SHP77 treated with DMSO at 0.1 percent for 48 hours (cell line): ENCODE measurements around the gene MS4A18.
"Not testable (repeated sequence)": the region's sequence is repeated elsewhere in the genome, so short reads cannot be mapped to it uniquely, and the experiment has no call there.

Source experiments
- DNase-seq: peaks from one replicate; lab custom pipeline; 2025; lab: John Stamatoyannopoulos, UW

MS4A18 gene

GRCh38 chr11:60724420-60724819 lies at the start of gene MS4A18:
MS4A18 (plus strand) TSS chr11:60724720.
- DNase-seq: no peak

DNA sequence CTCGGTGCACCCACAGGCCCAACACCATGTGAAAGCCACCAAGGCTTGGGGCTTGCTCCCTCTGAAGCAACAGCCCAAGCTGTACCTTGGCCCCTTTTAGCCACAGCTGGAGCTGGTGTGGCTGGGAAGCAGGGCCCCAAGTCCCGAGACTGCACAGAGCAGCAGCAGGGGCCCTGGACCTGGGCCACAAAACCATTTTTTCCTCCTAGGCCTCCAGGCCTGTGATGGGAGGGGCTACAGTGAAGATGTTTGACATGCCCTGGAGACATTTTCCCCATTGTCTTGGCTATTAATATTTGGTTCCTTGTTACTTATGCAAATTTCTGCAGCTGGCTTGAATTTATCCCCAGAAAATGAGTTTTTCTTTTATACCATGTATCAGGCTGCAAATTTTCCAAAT lies 46.3 kb upstream of the MS4A18 start:
- not testable (repeated sequence) for DNase-seq

GRCh38 chr11:60679879-60680278 lies 44.6 kb upstream of the MS4A18 start:
- no peak for DNase-seq

- no peak for DNase-seq
Observed at GRCh38 chr11:60680455-60681119, 43.9 kb upstream of the MS4A18 start.

DNA sequence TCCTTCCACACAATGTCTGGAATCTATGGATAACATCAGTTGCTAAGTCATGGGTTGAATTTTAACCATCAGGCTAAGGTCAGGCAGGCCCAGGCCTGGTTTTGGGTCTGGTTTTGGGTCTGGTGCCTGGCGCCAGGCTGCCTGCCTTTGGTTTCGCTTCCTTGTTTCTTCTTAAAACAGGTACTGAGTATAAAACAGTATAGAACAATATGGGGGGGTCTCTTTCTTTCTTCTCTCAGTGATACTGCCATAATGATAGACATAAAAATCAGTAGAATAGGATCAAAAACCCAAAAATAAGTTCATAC lies 40.0 kb upstream of the MS4A18 start:
- not testable (repeated sequence) for DNase-seq

GRCh38 chr11:60691661-60692060 lies 32.9 kb upstream of the MS4A18 start:
- DNase-seq: no peak

DNA sequence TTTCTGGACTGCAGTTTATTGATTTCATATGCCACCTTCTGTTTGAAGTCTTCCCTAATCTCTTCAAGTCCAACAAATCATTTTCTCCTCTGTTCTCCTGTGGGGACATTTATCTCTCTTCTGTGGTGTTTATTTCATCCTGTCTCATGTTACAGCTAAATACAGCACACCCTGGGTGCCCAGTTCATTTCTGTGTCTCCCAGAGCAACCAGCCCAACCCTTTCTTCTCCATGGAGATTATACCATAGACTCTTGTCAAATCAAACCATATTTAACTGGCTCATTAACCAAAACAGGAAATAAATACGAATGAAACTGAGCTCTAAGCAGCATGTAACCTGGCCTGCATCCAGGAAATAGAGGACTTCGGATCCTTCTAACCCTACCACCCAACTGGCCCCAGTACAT lies 25.2 kb upstream of the MS4A18 start, which contains the start of gene MS4A8:
Gene MS4A8 (plus strand): TSS at position 329 of the 408 bp plus-strand sequence. CDS start 1,249 bp downstream, outside the sequence.
- DNase-seq: no peak

DNA sequence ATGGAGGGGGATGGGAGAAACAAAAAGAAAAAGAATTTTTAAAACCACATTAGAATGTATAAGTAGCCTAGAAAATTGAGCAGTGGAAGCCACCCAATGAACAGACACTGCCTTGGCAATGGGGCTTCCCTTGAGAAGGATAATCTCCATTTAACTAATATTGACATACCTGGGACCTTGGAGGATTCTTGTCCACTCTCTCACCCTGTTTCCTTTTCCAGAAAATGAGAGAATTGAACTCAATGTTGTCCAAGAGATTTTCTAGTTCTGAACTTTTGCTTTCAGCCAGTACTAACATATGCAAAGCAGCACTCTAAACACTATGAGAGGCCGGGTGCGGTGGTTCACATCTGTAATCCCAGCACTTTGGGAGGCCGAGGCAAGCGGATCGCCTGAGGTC lies 24.6 kb upstream of the MS4A18 start:
- DNase-seq: no peak

DNA sequence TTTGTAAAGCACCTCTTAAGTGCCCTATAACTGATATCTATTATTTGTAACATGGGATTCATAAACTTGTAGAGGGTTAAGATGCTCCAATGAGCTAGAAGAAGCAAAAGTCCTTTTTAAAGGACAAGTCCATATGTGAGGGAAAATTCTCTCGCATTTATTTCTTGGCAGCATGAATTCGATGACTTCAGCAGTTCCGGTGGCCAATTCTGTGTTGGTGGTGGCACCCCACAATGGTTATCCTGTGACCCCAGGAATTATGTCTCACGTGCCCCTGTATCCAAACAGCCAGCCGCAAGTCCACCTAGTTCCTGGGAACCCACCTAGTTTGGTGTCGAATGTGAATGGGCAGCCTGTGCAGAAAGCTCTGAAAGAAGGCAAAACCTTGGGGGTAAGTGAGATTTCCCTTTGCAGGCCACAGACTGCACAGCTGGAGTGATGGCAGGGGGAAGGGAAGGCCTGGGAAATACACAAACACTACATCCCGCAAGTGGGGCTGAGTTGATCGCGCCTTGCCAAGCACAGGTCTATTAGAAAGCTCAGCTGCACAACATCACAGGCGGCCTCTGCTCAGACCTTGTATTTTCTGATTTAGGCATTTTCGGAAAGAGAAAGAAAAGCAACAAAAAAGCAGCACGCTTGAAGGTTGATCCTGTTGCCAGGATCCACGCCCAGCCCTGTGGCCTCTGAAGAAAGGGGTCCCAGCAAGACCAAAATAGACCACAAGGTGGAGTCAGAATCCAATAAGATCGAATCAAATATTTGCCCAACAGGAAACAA lies 23.6 kb upstream of the MS4A18 start:
- no peak for DNase-seq

DNA sequence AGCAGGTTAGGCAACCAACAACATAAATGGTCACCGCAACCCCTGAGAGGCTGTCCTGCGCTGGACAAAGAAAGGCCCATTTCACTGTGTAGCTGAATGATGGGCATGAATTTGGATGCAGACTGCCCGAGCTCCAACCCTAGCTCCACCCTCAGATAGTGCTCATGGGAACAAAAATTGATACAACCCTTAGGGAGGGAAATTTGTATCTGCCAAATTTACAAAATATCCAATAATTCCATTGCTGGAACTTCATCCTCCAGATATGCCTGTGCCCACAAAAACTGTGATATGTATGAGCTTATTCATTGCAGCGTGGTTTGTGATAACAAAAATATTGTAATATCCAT lies 23.1 kb upstream of the MS4A18 start:
- DNase-seq: no peak

DNA sequence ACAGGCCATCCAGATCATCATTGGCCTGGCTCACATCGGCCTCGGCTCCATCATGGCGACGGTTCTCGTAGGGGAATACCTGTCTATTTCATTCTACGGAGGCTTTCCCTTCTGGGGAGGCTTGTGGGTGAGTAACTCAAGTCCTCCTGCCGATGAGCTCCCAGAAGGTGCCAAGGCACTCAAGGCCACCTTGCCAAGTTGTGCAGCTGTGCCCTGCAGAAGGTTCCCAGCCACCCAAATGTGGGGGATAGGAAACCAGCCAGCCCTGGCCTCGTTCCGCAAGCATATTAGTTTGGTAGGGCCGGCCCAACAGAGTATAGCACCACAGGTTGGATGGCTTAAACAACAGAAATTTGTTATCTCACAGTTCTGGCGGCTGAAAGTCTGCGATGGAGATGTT lies 21.1 kb upstream of the MS4A18 start:
- no peak for DNase-seq

DNA sequence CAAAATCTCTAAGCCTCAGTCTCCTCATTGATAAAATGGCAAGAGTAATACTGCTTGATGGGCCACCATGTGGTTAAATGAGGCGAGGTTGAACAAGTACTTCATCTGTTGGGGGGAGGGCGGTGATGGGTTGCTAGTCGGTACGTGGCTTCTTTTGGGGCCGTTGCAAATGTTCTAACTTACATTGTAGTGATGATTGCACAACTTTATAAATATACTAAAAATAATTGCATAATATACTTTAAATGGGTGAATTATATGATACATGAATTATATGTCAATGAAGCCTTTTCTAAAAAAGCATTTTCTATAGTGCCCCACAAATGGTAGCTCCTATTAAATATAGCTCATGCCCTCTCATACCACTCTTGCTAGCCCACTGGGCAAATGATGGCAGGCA lies 18.6 kb upstream of the MS4A18 start:
- DNase-seq: no peak

DNA sequence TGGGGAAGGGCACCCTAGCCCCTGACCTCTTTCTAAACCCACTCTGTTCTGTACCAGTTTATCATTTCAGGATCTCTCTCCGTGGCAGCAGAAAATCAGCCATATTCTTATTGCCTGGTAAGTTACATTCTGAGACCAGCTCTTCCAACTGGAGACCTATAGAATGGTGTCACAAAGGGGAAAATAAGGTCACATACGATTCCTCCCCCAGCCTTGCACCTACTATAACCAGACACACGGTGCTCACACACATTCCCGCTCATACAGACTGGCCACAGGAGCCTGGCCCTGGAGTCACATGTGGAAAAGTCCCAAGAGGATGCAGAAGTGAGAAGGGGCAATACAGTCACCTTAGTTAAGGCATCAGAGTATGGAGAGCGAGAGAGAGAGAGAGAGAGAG lies 17.6 kb upstream of the MS4A18 start:
- DNase-seq: no peak

- no peak for DNase-seq
Observed at GRCh38 chr11:60710482-60710881, 14.0 kb upstream of the MS4A18 start.

- DNase-seq: no peak
Observed at GRCh38 chr11:60711276-60711675, 13.2 kb upstream of the MS4A18 start.

GRCh38 chr11:60713423-60713822 lies 11.1 kb upstream of the MS4A18 start:
- DNase-seq: not testable (repeated sequence)

DNA sequence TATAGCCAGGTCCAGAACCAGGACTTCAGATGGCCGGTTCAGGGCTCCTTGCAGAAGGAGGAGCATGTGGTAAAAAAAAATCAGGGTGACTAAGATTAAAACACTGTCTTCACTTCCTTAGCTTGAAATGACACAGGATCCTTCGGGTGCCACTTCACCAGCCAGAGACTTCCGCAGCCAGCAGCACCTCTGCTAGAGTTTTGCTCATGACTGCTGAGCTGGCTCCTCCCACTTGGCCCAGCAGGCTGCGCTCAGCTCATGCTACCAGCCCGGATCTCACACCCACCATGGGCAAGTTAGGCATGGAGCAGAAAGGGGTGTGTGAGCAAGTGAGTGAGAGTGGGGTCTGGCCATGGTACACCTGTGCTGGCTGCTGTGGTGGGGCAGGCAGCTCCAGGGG lies 6.6 kb upstream of the MS4A18 start:
- DNase-seq: no peak

DNA sequence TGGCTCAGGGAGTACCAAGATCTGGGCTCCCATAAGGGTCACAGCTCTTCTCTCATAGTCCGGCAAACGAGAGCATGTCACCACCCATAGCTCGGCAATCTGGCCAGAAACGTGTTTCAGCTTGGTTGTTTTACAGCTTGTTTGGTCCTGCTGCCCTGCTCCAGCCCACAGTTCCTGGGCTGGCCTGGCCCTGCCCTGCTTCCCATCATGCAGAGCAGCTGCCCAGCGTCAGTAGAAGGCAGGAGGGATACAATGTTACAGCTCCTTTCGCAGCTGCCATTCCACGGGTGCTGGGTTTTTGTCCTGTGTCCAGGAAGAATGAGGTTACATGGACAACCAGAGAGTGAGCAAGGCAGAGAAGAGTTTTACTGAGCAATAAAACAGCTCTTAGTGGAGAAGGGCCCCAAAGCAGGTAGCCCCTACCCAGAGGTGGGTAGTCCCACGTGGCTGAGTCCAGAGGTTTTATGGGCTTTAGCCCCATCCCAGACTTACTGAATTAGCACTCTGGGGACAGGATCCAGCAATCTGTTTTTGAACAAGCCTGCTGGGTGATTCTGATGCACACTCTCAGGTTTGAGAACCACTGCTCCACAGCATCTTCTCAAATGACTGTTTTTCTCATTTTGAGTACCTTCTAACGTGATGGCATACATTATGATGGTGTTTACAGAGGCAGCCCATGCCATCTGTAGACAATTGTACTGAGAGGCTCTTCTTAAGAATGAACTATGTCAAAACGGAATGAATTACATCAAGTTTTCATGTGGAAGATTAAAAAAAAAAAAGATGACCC lies 5.8 kb upstream of the MS4A18 start:
- DNase-seq: no peak

- DNase-seq: no peak
Observed at GRCh38 chr11:60719391-60719790, 5.1 kb upstream of the MS4A18 start.

DNA sequence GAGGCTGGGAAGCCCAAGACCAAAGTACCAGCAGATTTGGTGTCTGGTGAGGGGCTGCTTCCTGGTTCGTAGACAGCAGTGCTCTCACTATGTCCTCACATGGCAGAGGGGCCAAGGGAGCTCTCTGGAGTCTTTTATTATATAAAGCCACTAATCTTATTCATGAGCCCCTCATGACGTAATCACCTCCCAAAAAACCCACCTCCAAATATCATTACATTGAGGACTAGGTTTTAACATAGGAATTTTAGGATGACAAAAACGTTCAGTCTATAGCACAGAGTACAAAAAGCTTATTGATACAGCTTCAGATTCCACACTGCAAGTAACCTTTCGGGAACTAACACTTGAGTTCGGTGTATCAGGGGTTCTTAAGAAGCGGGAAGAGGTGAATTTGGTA lies 4.1 kb upstream of the MS4A18 start:
- DNase-seq: no peak

DNA sequence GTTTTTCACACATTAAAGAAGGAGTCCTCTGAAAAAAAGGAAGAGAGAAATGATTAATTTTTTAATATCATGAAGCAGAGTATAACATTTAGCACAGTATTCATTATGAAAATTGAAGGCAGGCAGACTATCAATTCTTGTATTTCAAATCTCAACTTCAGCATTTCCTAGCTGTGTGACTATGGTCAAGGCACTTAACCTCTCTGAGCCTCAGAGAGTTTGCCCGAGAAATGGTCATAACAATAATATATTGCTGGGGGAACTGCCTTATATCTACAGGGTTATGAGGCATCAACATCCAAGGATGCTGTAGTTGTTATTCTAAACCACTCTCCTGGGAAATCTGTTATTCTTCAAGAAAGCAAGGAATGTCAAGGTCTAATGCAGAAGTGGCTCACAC lies 1.1 kb downstream of the MS4A18 start:
- DNase-seq: no peak

GRCh38 chr11:60731586-60731985 lies 7.1 kb downstream of the MS4A18 start:
- no peak for DNase-seq

DNA sequence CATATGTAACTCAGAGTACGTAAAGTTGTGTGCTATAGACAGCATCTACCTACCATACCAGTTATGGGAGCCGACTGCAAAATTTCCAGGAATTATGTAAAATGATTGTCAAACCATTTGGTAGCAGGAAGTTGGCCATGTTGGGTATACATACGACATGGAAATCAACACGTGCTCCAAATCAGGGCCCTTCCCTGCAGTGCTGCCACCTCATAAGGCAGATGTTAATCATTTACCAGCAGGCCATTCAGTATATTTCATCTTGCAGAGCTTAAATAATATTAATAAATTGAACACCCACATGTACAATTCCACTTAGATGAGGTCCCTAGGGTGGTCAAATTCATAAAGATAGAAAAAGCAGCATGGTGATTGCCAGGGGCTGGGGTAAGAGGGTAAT lies 9.8 kb downstream of the MS4A18 start:
- DNase-seq: no peak
